ENCODE results near the gene FUT1. TPM values are rescaled to one million over a fixed set of nuclear protein-coding genes. Genes with fewer than 3 reads are reported as not detected.

The FUT1 gene
- total RNA-seq, 2 experiments from 2014 or later, result 0.03 TPM; not detected in 1

GRCh38 chr19:48746738-48747575 lies 5.5 kb downstream of the FUT1 start, which contains the start of gene IZUMO1:
Gene IZUMO1 (minus strand): TSS chr19:48746909. CDS start chr19:48745859, 1,050 bp downstream.
- no peaks in the 10 kb centered on the region for H3K79me2 ChIP-seq (ENCODE audit: insufficient read depth, low read depth, low read length)
- H3K4me2 ChIP-seq (ENCODE audit: low read length), result peak within 1 kb of the TSS; percentile 41
- H3K4me1 ChIP-seq (ENCODE audit: insufficient read depth, low read length, poor library complexity, severe bottlenecking), result peaks cover 5% of the 10 kb centered on the region
- H3K4me3 ChIP-seq (ENCODE audit: low read depth, low read length, poor library complexity, severe bottlenecking), result peak within 1 kb of the TSS; percentile 58
- DNase-seq (ENCODE audit: low spot score), result peak; percentile 77
- BruUV-seq (replicated peaks), result no TSS peak
- no peaks in the 10 kb centered on the region for H3K9me3 ChIP-seq (ENCODE audit: low read length)
- no peaks in the 10 kb centered on the region for H4K20me1 ChIP-seq (ENCODE audit: insufficient read depth, low read length)
- ChIA-PET POLR2A (interaction anchor here (0.5 kb wide), 1 partner anchor 15 kb away, joined by 4 read pairs; no protein-coding TSS in a partner anchor), CTCF (ENCODE audit: unreplicated experiment) (no interaction called here)
- H3K27ac ChIP-seq (ENCODE audit: low read depth, low read length, poor library complexity, severe bottlenecking), result no peak within 1 kb of the TSS
- H3K36me3 ChIP-seq (ENCODE audit: insufficient read depth, low read length), result no peaks in the 10 kb centered on the region
- H3K9me2 ChIP-seq (ENCODE audit: insufficient read depth, low read length), result no peaks in the 10 kb centered on the region
- peak within 1 kb of the TSS; percentile 51 for H2AFZ ChIP-seq (ENCODE audit: low read length)
- TF ChIP-seq EZH2phosphoT487 (IDR thresholded peaks at IDR 0.05; ENCODE audit: borderline replicate concordance, low read depth, low read length) (no peak), CTCF (conservative IDR thresholded peaks at IDR 0.05; ENCODE audit: low read length) (no peak)
- intact Hi-C loops (cut with micrococcal nuclease; ENCODE audit: unreplicated experiment), result no loop called here

GRCh38 chr19:48746110-48746509 lies 6.3 kb downstream of the FUT1 start:
- no TSS peak for BruUV-seq (replicated peaks)
- Histone ChIP-seq H3K4me2 (ENCODE audit: low read length) (peak overlapping the region; percentile 41; the same call in 1 of the 2 replicates), H2AFZ (ENCODE audit: low read length) (peak overlapping the region; percentile 51; the same call in 1 of the 2 replicates), H3K4me1 (ENCODE audit: insufficient read depth, low read length, poor library complexity, severe bottlenecking) (peaks cover 13% of the 10 kb centered on the region), H3K27ac (ENCODE audit: low read depth, low read length, poor library complexity, severe bottlenecking) (no peak overlapping the region), H3K36me3 (ENCODE audit: insufficient read depth, low read length) (no peaks in the 10 kb centered on the region), H3K4me3 (ENCODE audit: low read depth, low read length, poor library complexity, severe bottlenecking) (no peak overlapping the region), H4K20me1 (ENCODE audit: insufficient read depth, low read length) (no peaks in the 10 kb centered on the region), H3K9me2 (ENCODE audit: insufficient read depth, low read length) (no peaks in the 10 kb centered on the region), H3K79me2 (ENCODE audit: insufficient read depth, low read depth, low read length) (no peaks in the 10 kb centered on the region), H3K9me3 (ENCODE audit: low read length) (no peaks in the 10 kb centered on the region)
- TF ChIP-seq CTCF (conservative IDR thresholded peaks at IDR 0.05; ENCODE audit: low read length), result no peak
- intact Hi-C loops (cut with micrococcal nuclease; ENCODE audit: unreplicated experiment), result no loop called here
- POLR2A ChIA-PET, result interaction anchor here (0.5 kb wide), 1 partner anchor 14 kb away, joined by 4 read pairs; no protein-coding TSS in a partner anchor
- DNase-seq (ENCODE audit: low spot score), result no peak
- CTCF ChIA-PET (ENCODE audit: unreplicated experiment), result no interaction called here
